ENCODE measurements around the gene PRICKLE1.

Gene PRICKLE1

GRCh38 chr12:42575717-42576116 lies 13.8 kb downstream of the PRICKLE1 start:
- no peaks in the 10 kb centered on the region for H3K36me3 ChIP-seq (ENCODE audit: insufficient read depth, low read length)
- no peak overlapping the region for H3K27ac ChIP-seq (ENCODE audit: low read depth, low read length)
- no peaks in the 10 kb centered on the region for H3K27me3 ChIP-seq (ENCODE audit: insufficient read depth, low read length)
- no peaks in the 10 kb centered on the region for H3K9me3 ChIP-seq (ENCODE audit: insufficient read depth, low read depth, low read length)
- 94% methylated on average over 1 of the region's 1 CpG for WGBS
- H3K4me1 ChIP-seq (ENCODE audit: insufficient read depth, low read length): peaks cover 12% of the 10 kb centered on the region
- no peak overlapping the region for H3K4me3 ChIP-seq (ENCODE audit: low read length)
- no peak overlapping the region for H3K9ac ChIP-seq (ENCODE audit: low read depth, low read length)

DNA sequence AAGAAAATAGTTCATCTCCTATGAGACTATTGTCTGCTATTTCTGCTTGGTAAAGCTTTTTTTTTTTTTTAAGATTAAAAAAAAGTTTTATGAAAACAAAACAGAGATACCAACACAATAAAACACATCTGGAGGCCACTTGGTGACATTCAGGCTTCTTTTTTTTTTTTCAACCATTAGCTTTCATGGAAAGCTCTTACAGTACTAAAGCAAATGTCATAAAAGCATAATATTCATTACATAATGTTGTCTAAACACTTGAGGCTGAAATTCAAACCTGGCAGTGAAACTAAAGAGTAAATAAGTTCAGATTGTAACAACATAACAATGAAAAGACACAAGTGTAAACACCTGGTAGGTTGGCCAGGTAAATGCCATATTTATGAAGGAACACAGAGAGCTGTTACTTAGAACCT lies 14.7 kb downstream of the PRICKLE1 start:
- Histone ChIP-seq H3K9ac (ENCODE audit: low read depth, low read length) (no peak overlapping the region), H3K4me3 (ENCODE audit: low read length) (no peak overlapping the region), H3K27ac (ENCODE audit: low read depth, low read length) (no peak overlapping the region), H3K9me3 (ENCODE audit: insufficient read depth, low read depth, low read length) (no peaks in the 10 kb centered on the region), H3K4me1 (ENCODE audit: insufficient read depth, low read length) (peaks cover 12% of the 10 kb centered on the region), H3K27me3 (ENCODE audit: insufficient read depth, low read length) (no peaks in the 10 kb centered on the region), H3K36me3 (ENCODE audit: insufficient read depth, low read length) (no peaks in the 10 kb centered on the region)

- Histone ChIP-seq H3K27me3 (ENCODE audit: insufficient read depth, low read length) (peaks cover 6% of the 10 kb centered on the region; the same call in 1 of the 2 replicates), H3K9me3 (ENCODE audit: insufficient read depth, low read depth, low read length) (no peaks in the 10 kb centered on the region), H3K4me1 (ENCODE audit: insufficient read depth, low read length) (peaks cover 9% of the 10 kb centered on the region), H3K9ac (ENCODE audit: low read depth, low read length) (no peak overlapping the region), H3K27ac (ENCODE audit: low read depth, low read length) (no peak overlapping the region), H3K4me3 (ENCODE audit: low read length) (no peak overlapping the region), H3K36me3 (ENCODE audit: insufficient read depth, low read length) (no peaks in the 10 kb centered on the region)
- WGBS: 94% methylated on average over 2 of the region's 2 CpGs
Observed at GRCh38 chr12:42571327-42572009, 18.1 kb downstream of the PRICKLE1 start.

DNA sequence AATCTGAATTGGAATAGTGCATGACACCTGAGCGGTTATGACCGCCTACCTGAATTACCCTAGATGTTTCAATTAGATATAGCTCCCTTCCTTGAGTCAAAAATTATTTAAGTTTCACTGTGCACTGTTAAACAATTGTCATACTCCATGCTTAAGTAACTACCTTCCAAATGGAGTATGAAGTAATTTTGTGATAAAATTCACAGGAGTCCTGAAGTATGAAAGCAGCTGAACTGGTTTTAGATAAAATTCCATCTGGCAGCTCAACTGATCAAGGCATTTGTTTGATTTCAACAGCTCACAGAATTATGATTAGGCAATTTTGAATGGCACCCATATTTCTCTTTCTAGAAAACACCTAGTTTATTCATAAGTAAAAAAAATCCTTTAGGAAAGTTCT lies 19.5 kb downstream of the PRICKLE1 start:
- Histone ChIP-seq H3K4me3 (ENCODE audit: low read length) (no peak overlapping the region), H3K9me3 (ENCODE audit: insufficient read depth, low read depth, low read length) (no peaks in the 10 kb centered on the region), H3K27me3 (ENCODE audit: insufficient read depth, low read length) (peaks cover 13% of the 10 kb centered on the region; the same call in 1 of the 2 replicates), H3K27ac (ENCODE audit: low read depth, low read length) (no peak overlapping the region), H3K4me1 (ENCODE audit: insufficient read depth, low read length) (peaks cover 8% of the 10 kb centered on the region), H3K36me3 (ENCODE audit: insufficient read depth, low read length) (no peaks in the 10 kb centered on the region), H3K9ac (ENCODE audit: low read depth, low read length) (no peak overlapping the region)
- WGBS: 90% methylated on average over 2 of the region's 2 CpGs

- no peak overlapping the region for H3K9ac ChIP-seq (ENCODE audit: low read depth, low read length)
- no peak overlapping the region for H3K27ac ChIP-seq (ENCODE audit: low read depth, low read length)
- no peaks in the 10 kb centered on the region for H3K9me3 ChIP-seq (ENCODE audit: insufficient read depth, low read depth, low read length)
- peaks cover 13% of the 10 kb centered on the region; the same call in 1 of the 2 replicates for H3K27me3 ChIP-seq (ENCODE audit: insufficient read depth, low read length)
- peaks cover 12% of the 10 kb centered on the region for H3K4me1 ChIP-seq (ENCODE audit: insufficient read depth, low read length)
- no peak overlapping the region for H3K4me3 ChIP-seq (ENCODE audit: low read length)
- WGBS: 42% methylated on average over 4 of the region's 6 CpGs
- H3K36me3 ChIP-seq (ENCODE audit: insufficient read depth, low read length): no peaks in the 10 kb centered on the region
Observed at GRCh38 chr12:42568952-42569915, 20.3 kb downstream of the PRICKLE1 start.

DNA sequence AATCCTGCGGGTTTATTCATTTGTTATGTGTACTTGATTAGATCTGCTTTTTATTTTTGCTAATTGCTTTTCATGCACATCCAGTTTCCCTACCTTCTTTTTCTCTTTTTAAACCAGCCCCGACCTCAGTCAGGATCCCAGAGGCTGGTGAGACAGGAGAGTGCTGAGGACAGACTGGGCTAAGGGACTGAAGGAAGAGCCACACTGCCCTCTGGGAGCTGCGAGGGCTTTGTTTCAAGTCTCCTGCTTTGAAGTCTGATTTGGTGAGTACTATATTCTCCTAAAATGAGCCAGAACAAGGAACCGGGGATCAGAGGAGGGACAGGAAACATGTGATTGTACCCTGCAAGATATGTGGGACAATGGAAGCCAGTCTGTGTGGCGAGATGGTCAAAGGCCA lies 23.9 kb downstream of the PRICKLE1 start:
- Histone ChIP-seq H3K27me3 (ENCODE audit: insufficient read depth, low read length) (peaks cover 16% of the 10 kb centered on the region; the same call in 1 of the 2 replicates), H3K9ac (ENCODE audit: low read depth, low read length) (no peak overlapping the region), H3K27ac (ENCODE audit: low read depth, low read length) (no peak overlapping the region), H3K4me1 (ENCODE audit: insufficient read depth, low read length) (peaks cover 12% of the 10 kb centered on the region), H3K36me3 (ENCODE audit: insufficient read depth, low read length) (no peaks in the 10 kb centered on the region), H3K4me3 (ENCODE audit: low read length) (no peak overlapping the region), H3K9me3 (ENCODE audit: insufficient read depth, low read depth, low read length) (no peaks in the 10 kb centered on the region)
- 34% methylated on average over 4 of the region's 5 CpGs for WGBS

GRCh38 chr12:42564996-42565395 lies 24.6 kb downstream of the PRICKLE1 start:
- Histone ChIP-seq H3K9me3 (ENCODE audit: insufficient read depth, low read depth, low read length) (no peaks in the 10 kb centered on the region), H3K27ac (ENCODE audit: low read depth, low read length) (no peak overlapping the region), H3K27me3 (ENCODE audit: insufficient read depth, low read length) (peaks cover 16% of the 10 kb centered on the region; the same call in 1 of the 2 replicates), H3K9ac (ENCODE audit: low read depth, low read length) (no peak overlapping the region), H3K4me1 (ENCODE audit: insufficient read depth, low read length) (peaks cover 12% of the 10 kb centered on the region), H3K36me3 (ENCODE audit: insufficient read depth, low read length) (no peaks in the 10 kb centered on the region), H3K4me3 (ENCODE audit: low read length) (no peak overlapping the region)
- 82% methylated on average over 2 of the region's 2 CpGs for WGBS

DNA sequence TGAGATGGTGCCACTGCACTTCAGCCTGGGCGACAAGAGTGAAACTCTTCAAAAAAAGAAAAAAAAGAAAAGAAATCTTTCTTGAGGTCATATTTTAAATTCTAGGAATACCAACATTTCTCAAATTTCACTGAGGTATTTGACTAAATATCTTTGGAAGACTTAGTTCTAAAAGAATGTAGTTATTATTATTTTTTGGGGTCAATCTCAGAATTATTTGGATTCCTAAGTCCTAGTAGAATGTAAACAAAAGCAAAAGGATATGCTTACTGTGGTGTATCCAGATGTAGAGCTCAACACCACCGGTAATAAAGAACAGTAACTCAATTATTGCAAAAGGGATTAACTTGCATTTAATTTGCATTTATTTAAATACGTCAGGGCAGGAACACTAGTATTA lies 25.0 kb downstream of the PRICKLE1 start:
- 64% methylated on average over 3 of the region's 3 CpGs for WGBS

GRCh38 chr12:42560977-42561376 lies 28.6 kb downstream of the PRICKLE1 start:
- peaks cover 12% of the 10 kb centered on the region for H3K4me1 ChIP-seq (ENCODE audit: insufficient read depth, low read length)
- H3K27ac ChIP-seq (ENCODE audit: low read depth, low read length): no peak overlapping the region
- H3K4me3 ChIP-seq (ENCODE audit: low read length): no peak overlapping the region
- no peaks in the 10 kb centered on the region for H3K9me3 ChIP-seq (ENCODE audit: insufficient read depth, low read depth, low read length)
- peaks cover 37% of the 10 kb centered on the region for H3K27me3 ChIP-seq (ENCODE audit: insufficient read depth, low read length)
- H3K36me3 ChIP-seq (ENCODE audit: insufficient read depth, low read length): no peaks in the 10 kb centered on the region
- no peak overlapping the region for H3K9ac ChIP-seq (ENCODE audit: low read depth, low read length)
- WGBS: no CpG with 5 or more reads among the region's 1 CpG

More for the DNA sequence above, 25.0 kb downstream of the PRICKLE1 start:
- H3K27ac ChIP-seq (ENCODE audit: low read depth, low read length): no peak overlapping the region
- H3K4me1 ChIP-seq (ENCODE audit: insufficient read depth, low read length): peaks cover 12% of the 10 kb centered on the region
- H3K9ac ChIP-seq (ENCODE audit: low read depth, low read length): no peak overlapping the region
- H3K27me3 ChIP-seq (ENCODE audit: insufficient read depth, low read length): peaks cover 16% of the 10 kb centered on the region; the same call in 1 of the 2 replicates
- H3K4me3 ChIP-seq (ENCODE audit: low read length): no peak overlapping the region
- H3K36me3 ChIP-seq (ENCODE audit: insufficient read depth, low read length): no peaks in the 10 kb centered on the region
- H3K9me3 ChIP-seq (ENCODE audit: insufficient read depth, low read depth, low read length): no peaks in the 10 kb centered on the region

DNA sequence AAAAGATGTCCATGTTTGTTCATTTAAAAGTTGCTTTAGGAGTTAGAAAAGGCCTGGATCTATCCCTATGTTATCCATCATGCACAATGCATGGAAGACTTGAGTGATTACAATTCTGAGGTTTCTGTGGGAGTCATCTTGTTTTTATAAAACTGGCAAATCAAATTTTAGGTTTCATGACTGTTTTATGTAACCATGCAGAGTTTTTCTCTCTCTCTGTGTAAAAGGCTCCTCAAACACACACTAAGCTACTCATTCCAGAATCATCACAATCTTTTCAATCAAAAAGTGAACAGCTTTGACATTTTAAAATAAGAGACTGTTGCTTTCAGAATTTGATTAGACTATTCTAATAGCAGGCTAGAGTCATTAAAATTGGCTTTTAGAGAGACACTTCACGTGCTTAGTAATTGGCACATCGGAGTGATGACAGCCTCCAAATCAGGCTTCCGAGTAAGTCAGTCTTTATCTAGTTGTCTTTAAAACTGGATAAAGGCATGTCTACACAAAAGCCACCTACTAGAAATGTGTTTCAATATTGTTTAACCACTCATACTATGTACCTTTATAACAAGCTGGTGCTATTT lies 31.9 kb downstream of the PRICKLE1 start:
- Histone ChIP-seq H3K9ac (ENCODE audit: low read depth, low read length) (no peak overlapping the region), H3K36me3 (ENCODE audit: insufficient read depth, low read length) (no peaks in the 10 kb centered on the region), H3K27me3 (ENCODE audit: insufficient read depth, low read length) (peaks cover 65% of the 10 kb centered on the region), H3K9me3 (ENCODE audit: insufficient read depth, low read depth, low read length) (no peaks in the 10 kb centered on the region), H3K27ac (ENCODE audit: low read depth, low read length) (no peak overlapping the region), H3K4me1 (ENCODE audit: insufficient read depth, low read length) (no peaks in the 10 kb centered on the region), H3K4me3 (ENCODE audit: low read length) (no peak overlapping the region)
- 95% methylated on average over 3 of the region's 3 CpGs for WGBS

DNA sequence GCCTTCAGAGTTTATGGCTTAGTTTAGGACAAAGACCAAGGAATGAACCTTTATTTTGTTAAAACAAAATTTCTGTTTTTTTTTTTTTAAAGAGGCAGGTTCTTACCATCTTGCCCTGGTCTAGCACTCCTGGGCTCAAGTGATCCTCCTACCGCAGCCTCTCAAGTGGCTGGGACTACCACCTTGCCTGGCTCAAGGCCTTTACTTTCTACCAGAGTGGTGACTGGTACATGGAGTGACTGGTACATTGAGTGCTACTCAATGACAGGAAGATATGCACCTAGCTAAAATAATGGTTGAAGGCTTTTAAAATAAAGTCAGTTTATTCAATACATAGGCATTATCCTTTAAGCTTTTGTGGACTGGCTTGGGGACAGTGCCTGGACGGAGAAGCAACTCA lies 32.6 kb downstream of the PRICKLE1 start:
- H3K9me3 ChIP-seq (ENCODE audit: insufficient read depth, low read depth, low read length): no peaks in the 10 kb centered on the region
- no peak overlapping the region for H3K27ac ChIP-seq (ENCODE audit: low read depth, low read length)
- WGBS: 78% methylated on average over 2 of the region's 2 CpGs
- no peak overlapping the region for H3K9ac ChIP-seq (ENCODE audit: low read depth, low read length)
- H3K4me1 ChIP-seq (ENCODE audit: insufficient read depth, low read length): no peaks in the 10 kb centered on the region; the same call in 1 of the 2 replicates
- H3K36me3 ChIP-seq (ENCODE audit: insufficient read depth, low read length): no peaks in the 10 kb centered on the region
- no peak overlapping the region for H3K4me3 ChIP-seq (ENCODE audit: low read length)
- peaks cover 72% of the 10 kb centered on the region for H3K27me3 ChIP-seq (ENCODE audit: insufficient read depth, low read length)

Data from HUES64 (cell line).